ENCODE measurements around the gene PRAF2.

GRCh38 chrX:49039598-49040375 is 34.0 kb downstream of the PRAF2 start:
- TF ChIP-seq EP300 (IDR thresholded peaks at IDR 0.05) (no peak), POLR2A (IDR thresholded peaks at IDR 0.05) (no peak), CTCF (IDR thresholded peaks at IDR 0.05) (peak in 1 of 3 donors; percentile 37)

All from ovary (tissue), 3 donors.